NB4 (cell line): ENCODE results near the gene C15orf62.

Experiments used
- POLR2A ChIP-seq: IDR thresholded peaks from 2 replicates; pipeline ENCODE4 v1.6.1; 2011; ENCODE audit warnings: mild to moderate bottlenecking; ENCODE audit not compliant: insufficient read length; ENCODE audit errors: extremely low read depth
- TF ChIP-seq, protein P1 (sequence below): IDR thresholded peaks from one replicate; pipeline ENCODE4 v1.5.1; 2012; ENCODE audit warnings: low read depth, low read length

DNA sequence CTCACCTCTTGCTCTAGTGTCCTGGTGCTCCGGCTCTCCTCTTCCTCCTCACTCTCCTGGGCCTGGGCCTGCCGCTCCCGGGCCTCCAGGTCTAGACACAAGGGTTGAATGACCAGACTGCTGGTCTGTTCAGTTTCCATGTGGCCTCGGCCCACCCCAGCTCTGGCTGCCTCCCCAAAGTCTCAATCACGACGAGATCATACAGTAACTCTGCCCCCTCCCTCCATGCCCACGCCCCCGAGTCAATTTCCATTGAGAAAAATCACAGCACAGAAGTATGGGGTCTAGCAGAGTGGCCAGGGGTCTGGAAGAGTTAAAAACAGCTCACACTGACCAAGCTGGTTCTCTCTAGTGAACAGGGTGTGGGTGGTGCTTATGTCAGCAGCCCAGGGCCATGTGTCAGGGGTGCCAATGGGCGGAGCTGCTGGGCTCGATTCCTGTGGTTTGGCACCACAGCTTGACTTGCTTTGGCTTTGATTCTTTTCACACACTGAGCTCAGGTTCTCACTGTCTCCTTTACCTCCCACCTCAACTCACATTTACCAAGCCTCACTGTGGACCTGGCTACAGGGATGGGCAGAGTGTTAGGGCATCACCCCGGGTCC is 6.9 kb downstream of the C15orf62 start:
- TF ChIP-seq, protein P1, sequence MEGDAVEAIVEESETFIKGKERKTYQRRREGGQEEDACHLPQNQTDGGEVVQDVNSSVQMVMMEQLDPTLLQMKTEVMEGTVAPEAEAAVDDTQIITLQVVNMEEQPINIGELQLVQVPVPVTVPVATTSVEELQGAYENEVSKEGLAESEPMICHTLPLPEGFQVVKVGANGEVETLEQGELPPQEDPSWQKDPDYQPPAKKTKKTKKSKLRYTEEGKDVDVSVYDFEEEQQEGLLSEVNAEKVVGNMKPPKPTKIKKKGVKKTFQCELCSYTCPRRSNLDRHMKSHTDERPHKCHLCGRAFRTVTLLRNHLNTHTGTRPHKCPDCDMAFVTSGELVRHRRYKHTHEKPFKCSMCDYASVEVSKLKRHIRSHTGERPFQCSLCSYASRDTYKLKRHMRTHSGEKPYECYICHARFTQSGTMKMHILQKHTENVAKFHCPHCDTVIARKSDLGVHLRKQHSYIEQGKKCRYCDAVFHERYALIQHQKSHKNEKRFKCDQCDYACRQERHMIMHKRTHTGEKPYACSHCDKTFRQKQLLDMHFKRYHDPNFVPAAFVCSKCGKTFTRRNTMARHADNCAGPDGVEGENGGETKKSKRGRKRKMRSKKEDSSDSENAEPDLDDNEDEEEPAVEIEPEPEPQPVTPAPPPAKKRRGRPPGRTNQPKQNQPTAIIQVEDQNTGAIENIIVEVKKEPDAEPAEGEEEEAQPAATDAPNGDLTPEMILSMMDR = no peak
- TF ChIP-seq POLR2A = no peak
